HEK293T (cell line): Measurements from ENCODE around the gene ZNF324.

Experiments used
- CTCF ChIA-PET: fragments of 350-600 bp; formaldehyde crosslinking; extraction: SDS; loops from one replicate; lab custom pipeline; 2021; ENCODE audit warnings: antibody characterized with exemption, inconsistent platforms; lab: Yijun Ruan, JAX
- POLR2A ChIA-PET: fragments of 350-600 bp; formaldehyde crosslinking; extraction: SDS; loops from one replicate; lab custom pipeline; 2020; ENCODE audit warnings: antibody characterized with exemption, inconsistent platforms; lab: Yijun Ruan, JAX
- DNase-seq: peaks from one replicate; pipeline ENCODE4 v3.0.0; 2012; ENCODE audit warnings: mixed read lengths; ENCODE audit errors: extremely low spot score
- ARNT ChIP-seq: fragments of 450-650 bp; IDR thresholded peaks from 2 replicates; pipeline ENCODE4 v1.6.1; 2017; ENCODE audit warnings: mild to moderate bottlenecking
- BHLHE40 ChIP-seq: fragments of 450-650 bp; IDR thresholded peaks from 2 replicates; pipeline ENCODE4 v1.6.1; 2016; ENCODE audit warnings: mild to moderate bottlenecking, moderate library complexity, borderline replicate concordance
- CTBP1 ChIP-seq: fragments of 450-650 bp; IDR thresholded peaks from 2 replicates; pipeline ENCODE4 v1.6.1; 2016; ENCODE audit warnings: borderline replicate concordance
- ELF4 ChIP-seq: fragments of 450-650 bp; IDR thresholded peaks from 2 replicates; pipeline ENCODE4 v1.6.1; 2017; ENCODE audit warnings: antibody characterized with exemption
- FOXA1 ChIP-seq: fragments of 450-650 bp; IDR thresholded peaks from 2 replicates; pipeline ENCODE4 v1.6.1; 2016; ENCODE audit warnings: mild to moderate bottlenecking
- FOXK2 ChIP-seq: fragments of 450-650 bp; IDR thresholded peaks from 2 replicates; pipeline ENCODE4 v1.6.1; 2016; ENCODE audit warnings: mild to moderate bottlenecking
- FOXM1 ChIP-seq: fragments of 450-650 bp; IDR thresholded peaks from 2 replicates; pipeline ENCODE4 v1.6.1; 2017; ENCODE audit warnings: mild to moderate bottlenecking, borderline replicate concordance
- HDGF ChIP-seq: fragments of 450-650 bp; IDR thresholded peaks from 2 replicates; pipeline ENCODE4 v1.6.1; 2017; ENCODE audit warnings: antibody characterized with exemption, borderline replicate concordance
- L3MBTL2 ChIP-seq: fragments of 450-650 bp; conservative IDR thresholded peaks from 2 replicates; pipeline ENCODE4 v1.6.1; 2016; ENCODE audit warnings: mild to moderate bottlenecking
- LEF1 ChIP-seq: fragments of 450-650 bp; IDR thresholded peaks from 2 replicates; pipeline ENCODE4 v1.6.1; 2017; ENCODE audit warnings: mild to moderate bottlenecking, borderline replicate concordance
- NFRKB ChIP-seq: fragments of 450-650 bp; IDR thresholded peaks from 2 replicates; pipeline ENCODE4 v1.6.1; 2016; ENCODE audit warnings: mild to moderate bottlenecking, moderate library complexity
- PKNOX1 ChIP-seq: fragments of 450-650 bp; IDR thresholded peaks from 2 replicates; pipeline ENCODE4 v1.6.1; 2016
- SP1 ChIP-seq: fragments of 450-650 bp; IDR thresholded peaks from 2 replicates; pipeline ENCODE4 v1.6.1; 2017
- SUZ12 ChIP-seq: fragments of 450-650 bp; IDR thresholded peaks from 2 replicates; pipeline ENCODE4 v1.6.1; 2016; ENCODE audit warnings: mild to moderate bottlenecking
- TARDBP ChIP-seq: fragments of 450-650 bp; IDR thresholded peaks from 2 replicates; pipeline ENCODE4 v1.6.1; 2016
- ZNF384 ChIP-seq: fragments of 450-650 bp; IDR thresholded peaks from 2 replicates; pipeline ENCODE4 v1.6.1; 2016

The ZNF324 gene

GRCh38 chr19:58471736-58472135, 4.9 kb downstream of the ZNF324 start:
- no peak for DNase-seq
- no peak for TF ChIP-seq FOXA1
- TF ChIP-seq ELF4: no peak
- no peak for TF ChIP-seq HDGF
- no peak for TF ChIP-seq LEF1
- no peak for TF ChIP-seq ARNT
- TF ChIP-seq SUZ12: no peak
- no peak for TF ChIP-seq NFRKB
- no peak for TF ChIP-seq FOXM1
- TF ChIP-seq ZNF384: no peak
- no peak for TF ChIP-seq BHLHE40
- TF ChIP-seq PKNOX1: no peak
- no peak for TF ChIP-seq CTBP1
- no peak for TF ChIP-seq FOXK2
- TF ChIP-seq SP1: no peak
- TF ChIP-seq L3MBTL2: no peak
- ChIA-PET POLR2A (no interaction called here), CTCF (no interaction called here)

- ChIA-PET CTCF (no interaction called here), POLR2A (interaction anchor here (0.6 kb wide), 1 partner anchor 10 kb away, joined by 3 read pairs; no protein-coding TSS in a partner anchor)
- TF ChIP-seq ZNF384: no peak
- TF ChIP-seq TARDBP: no peak
- TF ChIP-seq HDGF: no peak
- TF ChIP-seq NFRKB: no peak
- TF ChIP-seq BHLHE40: no peak
- TF ChIP-seq FOXA1: no peak
- no peak for TF ChIP-seq FOXK2
- no peak for TF ChIP-seq FOXM1
- no peak for TF ChIP-seq CTBP1
- no peak for TF ChIP-seq PKNOX1
- TF ChIP-seq SUZ12: no peak
- TF ChIP-seq LEF1: no peak
- no peak for TF ChIP-seq SP1
- no peak for TF ChIP-seq ARNT
- TF ChIP-seq L3MBTL2: no peak
- TF ChIP-seq ELF4: no peak
- no peak for DNase-seq
Observed at GRCh38 chr19:58473775-58474174, 6.9 kb downstream of the ZNF324 start.

GRCh38 chr19:58474291-58474996, 7.6 kb downstream of the ZNF324 start:
- CTCF ChIA-PET: no interaction called here
- TF ChIP-seq ARNT: no peak
- no peak for TF ChIP-seq PKNOX1
- TF ChIP-seq TARDBP: no peak
- TF ChIP-seq SUZ12: no peak
- TF ChIP-seq NFRKB: no peak
- no peak for TF ChIP-seq ELF4
- no peak for TF ChIP-seq FOXA1
- TF ChIP-seq FOXK2: no peak
- no peak for TF ChIP-seq LEF1
- no peak for TF ChIP-seq L3MBTL2
- no peak for TF ChIP-seq HDGF
- no peak for TF ChIP-seq BHLHE40
- TF ChIP-seq FOXM1: no peak
- TF ChIP-seq ZNF384: no peak
- no peak for TF ChIP-seq SP1
- TF ChIP-seq CTBP1: no peak
- no peak for DNase-seq
- POLR2A ChIA-PET: interaction anchor here (1.3 to 2.5 kb wide), 2 partner anchors 45 to 66 kb away, joined by 3 to 14 read pairs; partner anchors contain the start of genes ZBTB45 and ZNF584

- ChIA-PET POLR2A (interaction anchor here (1.2 to 2.5 kb wide), 5 partner anchors 9 to 67 kb away, joined by 3 to 14 read pairs (median 5); partner anchors contain the start of genes ZBTB45, ZNF324, ZNF324B and ZNF584), CTCF (no interaction called here)
- TF ChIP-seq ELF4 (no peak), SP1 (no peak), PKNOX1 (no peak)
- DNase-seq: no peak
Observed at GRCh38 chr19:58474997-58475713, 8.3 kb downstream of the ZNF324 start.

GRCh38 chr19:58475714-58476497, 9.0 kb downstream of the ZNF324 start, which contains the start of gene ZNF446:
TSS of gene ZNF446 (plus strand) at chr19:58476352. CDS start at chr19:58477219, 867 bp downstream.
- TF ChIP-seq ZNF384: no peak
- peak; percentile 6; the same call in 1 of the 2 replicates for TF ChIP-seq ELF4
- peak; percentile 92 for DNase-seq
- CTCF ChIA-PET: no interaction called here
- POLR2A ChIA-PET: interaction anchor here (1.2 to 2.5 kb wide), 5 partner anchors 10 to 67 kb away, joined by 3 to 14 read pairs (median 5); partner anchors contain the start of genes ZBTB45, ZNF324, ZNF324B and ZNF584
